ENCODE results near the gene CELF1.

The CELF1 gene

GRCh38 chr11:47436726-47437125 lies 116.2 kb downstream of the CELF1 start:
- no peaks in the 10 kb centered on the region for H3K9me3 ChIP-seq (ENCODE audit: control insufficient read depth in 5 of 5, low read length in 5 of 5)
- H3K4me1 ChIP-seq (ENCODE audit: control insufficient read depth in 5 of 5, insufficient read depth in 5 of 5, low read length in 5 of 5): peaks cover 0 to 19% (median 14%) of the 10 kb centered on the region in 5 donors
- H3K9ac ChIP-seq (ENCODE audit: low read length in 5 of 5): no peak overlapping the region
- no peak overlapping the region for H3K27ac ChIP-seq (ENCODE audit: low read depth, low read length)
- no peaks in the 10 kb centered on the region for H3K36me3 ChIP-seq (ENCODE audit: control insufficient read depth in 5 of 5, insufficient read depth in 5 of 5, low read length in 5 of 5)
- H3K27me3 ChIP-seq (ENCODE audit: control insufficient read depth in 5 of 5, insufficient read depth in 4 of 5, low read length in 5 of 5): no peaks in the 10 kb centered on the region
- no peak overlapping the region for H3K4me3 ChIP-seq (ENCODE audit: low read depth in 1 of 5, low read length in 5 of 5)

DNA sequence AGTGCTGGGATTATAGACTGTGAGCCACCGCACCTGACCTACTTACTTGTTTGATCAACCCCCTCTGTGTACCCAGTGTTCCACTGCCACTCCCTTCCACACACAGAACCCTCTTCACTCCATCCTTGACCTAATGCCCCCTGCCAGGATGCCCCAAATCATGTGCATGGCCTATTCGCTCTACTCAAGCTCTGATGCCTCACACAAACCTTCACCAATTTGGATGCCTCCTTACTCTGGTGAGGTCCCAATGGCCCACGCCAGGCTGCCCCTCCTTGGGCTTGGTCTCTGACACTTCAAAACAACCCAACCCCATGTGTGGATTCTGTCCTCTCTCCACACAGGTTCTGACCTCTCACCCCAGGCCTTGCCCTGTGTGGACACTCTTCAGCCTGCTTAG lies 117.2 kb downstream of the CELF1 start:
- no peaks in the 10 kb centered on the region for H3K27me3 ChIP-seq (ENCODE audit: control insufficient read depth in 5 of 5, insufficient read depth in 4 of 5, low read length in 5 of 5)
- H3K4me3 ChIP-seq (ENCODE audit: low read depth in 1 of 5, low read length in 5 of 5): no peak overlapping the region
- H3K9me3 ChIP-seq (ENCODE audit: control insufficient read depth in 5 of 5, low read length in 5 of 5): no peaks in the 10 kb centered on the region
- H3K27ac ChIP-seq (ENCODE audit: low read depth, low read length): no peak overlapping the region
- H3K36me3 ChIP-seq (ENCODE audit: control insufficient read depth in 5 of 5, insufficient read depth in 5 of 5, low read length in 5 of 5): no peaks in the 10 kb centered on the region
- peaks cover 0 to 19% (median 14%) of the 10 kb centered on the region in 5 donors for H3K4me1 ChIP-seq (ENCODE audit: control insufficient read depth in 5 of 5, insufficient read depth in 5 of 5, low read length in 5 of 5)
- no peak overlapping the region for H3K9ac ChIP-seq (ENCODE audit: low read length in 5 of 5)

- Histone ChIP-seq H3K4me3 (ENCODE audit: low read depth in 1 of 5, low read length in 5 of 5) (no peak overlapping the region), H3K9me3 (ENCODE audit: control insufficient read depth in 5 of 5, low read length in 5 of 5) (no peaks in the 10 kb centered on the region), H3K36me3 (ENCODE audit: control insufficient read depth in 5 of 5, insufficient read depth in 5 of 5, low read length in 5 of 5) (no peaks in the 10 kb centered on the region), H3K9ac (ENCODE audit: low read length in 5 of 5) (no peak overlapping the region), H3K27ac (ENCODE audit: low read depth, low read length) (no peak overlapping the region), H3K4me1 (ENCODE audit: control insufficient read depth in 5 of 5, insufficient read depth in 5 of 5, low read length in 5 of 5) (peaks cover 0 to 19% (median 14%) of the 10 kb centered on the region in 5 donors), H3K27me3 (ENCODE audit: control insufficient read depth in 5 of 5, insufficient read depth in 4 of 5, low read length in 5 of 5) (no peaks in the 10 kb centered on the region)
Observed at GRCh38 chr11:47434011-47434786, 118.7 kb downstream of the CELF1 start.

DNA sequence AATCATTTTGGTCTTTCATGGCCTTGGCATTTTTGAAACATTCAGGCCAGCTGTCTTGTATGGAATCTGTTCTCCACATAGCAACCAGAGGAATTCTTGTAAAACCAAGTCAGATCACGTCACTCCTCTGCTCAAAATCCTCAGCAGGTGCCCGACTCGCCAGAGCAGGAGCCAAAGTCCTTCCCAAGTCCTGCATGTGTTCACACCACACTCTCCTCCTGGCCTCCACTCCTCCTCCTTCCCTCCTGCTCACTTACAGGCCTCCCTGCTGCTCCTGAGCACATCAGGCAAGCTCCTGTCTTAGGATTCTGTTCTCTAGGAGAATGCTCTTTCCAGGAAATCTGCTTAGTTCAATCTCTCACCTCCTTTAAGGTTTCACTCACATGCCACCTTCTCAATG lies 119.8 kb downstream of the CELF1 start:
- H3K4me1 ChIP-seq (ENCODE audit: control insufficient read depth in 5 of 5, insufficient read depth in 5 of 5, low read length in 5 of 5): peaks cover 0 to 18% (median 13%) of the 10 kb centered on the region in 5 donors
- no peaks in the 10 kb centered on the region for H3K36me3 ChIP-seq (ENCODE audit: control insufficient read depth in 5 of 5, insufficient read depth in 5 of 5, low read length in 5 of 5)
- no peaks in the 10 kb centered on the region for H3K27me3 ChIP-seq (ENCODE audit: control insufficient read depth in 5 of 5, insufficient read depth in 4 of 5, low read length in 5 of 5)
- no peak overlapping the region for H3K9ac ChIP-seq (ENCODE audit: low read length in 5 of 5)
- no peak overlapping the region for H3K27ac ChIP-seq (ENCODE audit: low read depth, low read length)
- H3K4me3 ChIP-seq (ENCODE audit: low read depth in 1 of 5, low read length in 5 of 5): no peak overlapping the region
- no peaks in the 10 kb centered on the region for H3K9me3 ChIP-seq (ENCODE audit: control insufficient read depth in 5 of 5, low read length in 5 of 5)

GRCh38 chr11:47431356-47432083 lies 121.4 kb downstream of the CELF1 start:
- H3K9me3 ChIP-seq (ENCODE audit: control insufficient read depth in 5 of 5, low read length in 5 of 5): no peaks in the 10 kb centered on the region
- peaks cover 0 to 8% (median 6%) of the 10 kb centered on the region in 5 donors for H3K4me1 ChIP-seq (ENCODE audit: control insufficient read depth in 5 of 5, insufficient read depth in 5 of 5, low read length in 5 of 5)
- H3K4me3 ChIP-seq (ENCODE audit: low read depth in 1 of 5, low read length in 5 of 5): no peak overlapping the region
- no peaks in the 10 kb centered on the region for H3K36me3 ChIP-seq (ENCODE audit: control insufficient read depth in 5 of 5, insufficient read depth in 5 of 5, low read length in 5 of 5)
- H3K27ac ChIP-seq (ENCODE audit: low read depth, low read length): no peak overlapping the region
- no peaks in the 10 kb centered on the region for H3K27me3 ChIP-seq (ENCODE audit: control insufficient read depth in 5 of 5, insufficient read depth in 4 of 5, low read length in 5 of 5)
- no peak overlapping the region for H3K9ac ChIP-seq (ENCODE audit: low read length in 5 of 5)

GRCh38 chr11:47430524-47430923 lies 122.4 kb downstream of the CELF1 start:
- no peak overlapping the region for H3K27ac ChIP-seq (ENCODE audit: low read depth, low read length)

DNA sequence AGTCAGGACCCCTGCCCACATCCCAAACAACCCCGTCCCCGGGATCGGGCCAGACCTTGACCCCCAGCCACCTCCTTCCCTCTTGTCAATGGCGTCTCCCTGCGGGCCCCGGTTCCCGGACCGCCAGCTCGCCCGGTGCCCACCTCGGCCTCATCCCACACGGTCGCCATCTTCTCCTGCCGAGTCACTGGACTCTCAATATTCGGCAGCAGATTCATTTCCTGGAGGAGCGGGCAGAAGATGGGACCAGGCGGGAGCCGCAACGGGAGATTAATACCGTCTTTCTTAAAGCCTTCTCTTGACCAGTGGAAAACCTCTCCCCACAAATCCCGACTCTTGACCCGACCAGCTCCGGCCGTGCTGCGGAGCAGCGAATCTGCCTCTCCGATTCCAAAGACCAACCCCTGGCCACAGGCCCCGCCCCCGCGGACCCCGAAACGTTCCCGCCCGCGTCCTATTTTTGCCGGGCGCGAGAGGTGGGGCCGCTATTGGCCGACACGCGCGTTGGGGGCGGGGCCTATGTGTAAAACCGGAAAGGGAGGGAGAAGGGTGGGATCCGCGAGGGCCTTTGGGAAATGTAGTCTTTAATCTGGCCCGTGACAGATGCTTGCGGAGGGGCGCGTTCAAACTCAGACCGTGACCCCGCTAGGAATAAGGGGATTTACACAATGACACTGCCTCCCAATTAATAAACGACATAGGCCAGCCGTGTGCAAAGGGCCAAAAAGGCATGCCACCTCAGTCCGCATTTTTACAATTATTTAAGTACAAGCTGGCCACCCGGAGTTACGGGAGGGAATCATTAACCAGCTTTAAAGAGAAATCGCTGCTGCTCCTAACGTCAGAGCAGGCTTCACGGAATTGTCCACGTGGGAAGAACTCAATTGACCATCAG lies 126.6 kb downstream of the CELF1 start, which contains the start of gene PSMC3:
Gene PSMC3 (minus strand): TSS at position 378 of the 895 bp plus-strand sequence. CDS start 160 bp downstream, at position 218.
- Histone ChIP-seq H3K9ac (ENCODE audit: low read length in 5 of 5) (peak within 1 kb of the TSS; percentile 73 to 96 (median 95)), H3K36me3 (ENCODE audit: control insufficient read depth in 5 of 5, insufficient read depth in 5 of 5, low read length in 5 of 5) (peaks cover 0 to 35% (median 26%) of the 10 kb centered on the region in 5 donors), H3K4me3 (ENCODE audit: low read depth in 1 of 5, low read length in 5 of 5) (peak within 1 kb of the TSS; percentile 83 to 96 (median 92)), H3K4me1 (ENCODE audit: control insufficient read depth in 5 of 5, insufficient read depth in 5 of 5, low read length in 5 of 5) (peaks cover 5 to 17% (median 13%) of the 10 kb centered on the region in 5 donors), H3K27me3 (ENCODE audit: control insufficient read depth in 5 of 5, insufficient read depth in 4 of 5, low read length in 5 of 5) (no peaks in the 10 kb centered on the region), H3K27ac (ENCODE audit: low read depth, low read length) (peak within 1 kb of the TSS; percentile 94), H3K9me3 (ENCODE audit: control insufficient read depth in 5 of 5, low read length in 5 of 5) (no peaks in the 10 kb centered on the region)

More at GRCh38 chr11:47430524-47430923, 122.4 kb downstream of the CELF1 start:
- H3K9me3 ChIP-seq (ENCODE audit: control insufficient read depth in 5 of 5, low read length in 5 of 5): no peaks in the 10 kb centered on the region
- no peaks in the 10 kb centered on the region for H3K27me3 ChIP-seq (ENCODE audit: control insufficient read depth in 5 of 5, insufficient read depth in 4 of 5, low read length in 5 of 5)
- peaks cover 0 to 13% (median 8%) of the 10 kb centered on the region in 5 donors for H3K4me1 ChIP-seq (ENCODE audit: control insufficient read depth in 5 of 5, insufficient read depth in 5 of 5, low read length in 5 of 5)
- no peaks in the 10 kb centered on the region for H3K36me3 ChIP-seq (ENCODE audit: control insufficient read depth in 5 of 5, insufficient read depth in 5 of 5, low read length in 5 of 5)
- no peak overlapping the region for H3K9ac ChIP-seq (ENCODE audit: low read length in 5 of 5)
- H3K4me3 ChIP-seq (ENCODE audit: low read depth in 1 of 5, low read length in 5 of 5): no peak overlapping the region

- H3K4me1 ChIP-seq (ENCODE audit: control insufficient read depth in 5 of 5, insufficient read depth in 5 of 5, low read length in 5 of 5): peaks cover 5 to 17% (median 13%) of the 10 kb centered on the region in 5 donors
- H3K36me3 ChIP-seq (ENCODE audit: control insufficient read depth in 5 of 5, insufficient read depth in 5 of 5, low read length in 5 of 5): peaks cover 0 to 42% (median 31%) of the 10 kb centered on the region in 5 donors
- H3K27ac ChIP-seq (ENCODE audit: low read depth, low read length): peak overlapping the region; percentile 94
- H3K9me3 ChIP-seq (ENCODE audit: control insufficient read depth in 5 of 5, low read length in 5 of 5): no peaks in the 10 kb centered on the region
- peak overlapping the region; percentile 83 to 96 (median 92) for H3K4me3 ChIP-seq (ENCODE audit: low read depth in 1 of 5, low read length in 5 of 5)
- peak overlapping the region in 4 of 5 donors; percentile 82 to 96 (median 95) for H3K9ac ChIP-seq (ENCODE audit: low read length in 5 of 5)
- H3K27me3 ChIP-seq (ENCODE audit: control insufficient read depth in 5 of 5, insufficient read depth in 4 of 5, low read length in 5 of 5): no peaks in the 10 kb centered on the region
Observed at GRCh38 chr11:47425611-47426010, 127.3 kb downstream of the CELF1 start.

DNA sequence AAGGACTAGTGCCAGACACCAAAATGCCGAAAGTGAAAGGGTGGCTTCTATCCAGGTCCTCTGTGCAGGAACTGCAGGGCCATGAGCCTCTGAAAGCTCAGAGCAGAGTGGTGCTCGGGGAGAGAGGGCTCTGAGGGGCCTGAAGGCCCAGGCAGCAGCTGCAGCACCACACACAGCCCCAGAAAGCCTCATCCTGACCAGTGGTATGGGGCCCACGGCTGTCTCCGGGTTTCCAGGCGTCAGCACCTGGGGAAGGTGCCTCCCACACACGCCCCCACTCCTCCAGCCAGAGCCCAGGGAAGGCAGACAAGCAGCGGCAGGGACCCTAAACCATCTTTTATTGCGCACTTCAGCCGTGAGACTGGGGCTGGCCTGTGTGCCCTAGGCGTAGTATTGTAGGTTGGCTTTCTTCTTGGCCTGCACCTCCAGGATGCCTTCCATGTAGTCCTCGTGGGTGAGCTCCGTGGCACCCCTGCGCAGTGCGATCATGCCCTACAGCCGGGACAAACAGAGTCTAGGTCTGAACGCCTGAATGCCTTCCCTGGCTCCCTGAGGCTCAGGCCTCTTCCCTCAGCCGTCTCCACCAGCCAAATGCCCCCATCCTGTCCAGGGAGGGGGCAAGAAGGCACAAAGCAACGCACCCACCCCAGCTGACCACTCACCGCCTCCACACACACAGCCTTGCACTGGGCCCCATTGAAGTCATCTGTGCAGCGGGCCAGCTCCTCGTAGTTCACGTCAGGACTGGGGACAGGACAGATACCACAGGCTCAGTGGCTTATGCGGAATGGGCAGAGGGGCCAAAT lies 134.3 kb downstream of the CELF1 start:
- Histone ChIP-seq H3K4me3 (ENCODE audit: low read depth in 1 of 5, low read length in 5 of 5) (no peak overlapping the region), H3K27ac (ENCODE audit: low read depth, low read length) (no peak overlapping the region), H3K4me1 (ENCODE audit: control insufficient read depth in 5 of 5, insufficient read depth in 5 of 5, low read length in 5 of 5) (peaks cover 0 to 19% (median 14%) of the 10 kb centered on the region in 5 donors), H3K36me3 (ENCODE audit: control insufficient read depth in 5 of 5, insufficient read depth in 5 of 5, low read length in 5 of 5) (peaks cover 0 to 88% (median 73%) of the 10 kb centered on the region in 5 donors), H3K9ac (ENCODE audit: low read length in 5 of 5) (no peak overlapping the region), H3K9me3 (ENCODE audit: control insufficient read depth in 5 of 5, low read length in 5 of 5) (no peaks in the 10 kb centered on the region), H3K27me3 (ENCODE audit: control insufficient read depth in 5 of 5, insufficient read depth in 4 of 5, low read length in 5 of 5) (no peaks in the 10 kb centered on the region)
